Gastroesophageal sphincter (tissue), 3 donors: Measurements from ENCODE around the gene RERE.

Source experiments
- CTCF ChIP-seq, 4 experiments: fragments of 200-600 bp in 2 of 4; fragments of 450-650 bp in 2 of 4; sonication (generic) in 1 of 4; IDR thresholded peaks; one replicate each; pipeline ENCODE4 v1.5.1; 2017 to 2019; ENCODE audit warnings: antibody characterized with exemption in 4 of 4, mild to moderate bottlenecking in 2 of 4, moderate library complexity in 2 of 4
- EP300 ChIP-seq: sonication (generic); formaldehyde crosslinking; IDR thresholded peaks from one replicate; pipeline ENCODE4 v1.6.1; 2017; ENCODE audit warnings: antibody characterized with exemption, mild to moderate bottlenecking
- POLR2A ChIP-seq, 2 donors: fragments of 450-650 bp; IDR thresholded peaks; one replicate each; pipeline ENCODE4 v1.6.1; 2017; ENCODE audit warnings: antibody characterized with exemption in 2 of 2, mild to moderate bottlenecking in 2 of 2, moderate library complexity in 1 of 2
- POLR2AphosphoS5 ChIP-seq: sonication (generic); formaldehyde crosslinking; IDR thresholded peaks from one replicate; pipeline ENCODE4 v1.6.1; 2017; ENCODE audit warnings: antibody characterized with exemption

GRCh38 chr1:8589571-8589970 is 227.9 kb downstream of the RERE start:
- no peak for TF ChIP-seq CTCF (IDR thresholded peaks at IDR 0.05)
- TF ChIP-seq POLR2AphosphoS5: no peak
- no peak for TF ChIP-seq POLR2A (IDR thresholded peaks at IDR 0.05)
- TF ChIP-seq EP300: no peak
